Thoracic aorta (tissue), 2 donors: ENCODE measurements around the gene CNPY4. TPM values are rescaled to one million over a fixed set of nuclear protein-coding genes. Genes with fewer than 3 reads are reported as not detected.

Source experiments
- ATAC-seq: fragments of 150-250 bp; one replicate; pipeline ENCODE4 v1.8.0; 2017; ENCODE audit warnings: low read depth; ENCODE audit not compliant: insufficient number of reproducible peaks, low FRiP score
- DNase-seq: peaks from one replicate; pipeline ENCODE4 v3.0.0-alpha.2; 2020; ENCODE audit warnings: low spot score
- H3K27ac ChIP-seq, 2 donors: fragments of 200-600 bp; sonication (generic); 1 replicate in 1 of 2; 2 replicates in 1 of 2; pipeline ENCODE4 v1.5.1; 2016; ENCODE audit warnings: mild to moderate bottlenecking in 2 of 2, moderate library complexity in 2 of 2
- H3K27me3 ChIP-seq: fragments of 200-600 bp; sonication (generic); replicated peaks from 2 replicates; pipeline ENCODE4 v1.6.0; 2016; ENCODE audit warnings: mild to moderate bottlenecking; ENCODE audit not compliant: insufficient read depth
- H3K36me3 ChIP-seq: fragments of 200-600 bp; sonication (generic); one replicate; pipeline ENCODE4 v1.5.1; 2016
- H3K4me1 ChIP-seq, 2 donors: fragments of 200-600 bp; sonication (generic); 1 replicate in 1 of 2; 2 replicates in 1 of 2; pipeline versions ENCODE4 v1.5.1 to v1.6.0; 2016; ENCODE audit warnings: low read depth in 2 of 2, mild to moderate bottlenecking in 1 of 2; ENCODE audit not compliant: control insufficient read depth in 1 of 2
- H3K4me3 ChIP-seq: fragments of 200-600 bp; sonication (generic); 2 replicates; pipeline ENCODE4 v1.5.1; 2016; ENCODE audit warnings: mild to moderate bottlenecking
- H3K9me3 ChIP-seq: fragments of 200-600 bp; sonication (generic); 2 replicates; pipeline ENCODE4 v1.5.1; 2016
- total RNA-seq, 2 donors: library from RNA; depleted of rRNA; stranded (reverse); fragments of >200 nt; gene quantifications; one replicate each; pipeline versions ENCODE4 v1.1.0 to v1.2.3, GENCODE V29; 2016
- TF ChIP-seq, protein P1 (sequence below): fragments of 200-600 bp; sonication (generic); IDR thresholded peaks from one replicate; pipeline ENCODE4 v1.5.1; 2019; ENCODE audit warnings: antibody characterized with exemption

The CNPY4 gene
- total RNA-seq, 2 donors from 2014 or later, result 12.6 to 13.7 TPM

DNA sequence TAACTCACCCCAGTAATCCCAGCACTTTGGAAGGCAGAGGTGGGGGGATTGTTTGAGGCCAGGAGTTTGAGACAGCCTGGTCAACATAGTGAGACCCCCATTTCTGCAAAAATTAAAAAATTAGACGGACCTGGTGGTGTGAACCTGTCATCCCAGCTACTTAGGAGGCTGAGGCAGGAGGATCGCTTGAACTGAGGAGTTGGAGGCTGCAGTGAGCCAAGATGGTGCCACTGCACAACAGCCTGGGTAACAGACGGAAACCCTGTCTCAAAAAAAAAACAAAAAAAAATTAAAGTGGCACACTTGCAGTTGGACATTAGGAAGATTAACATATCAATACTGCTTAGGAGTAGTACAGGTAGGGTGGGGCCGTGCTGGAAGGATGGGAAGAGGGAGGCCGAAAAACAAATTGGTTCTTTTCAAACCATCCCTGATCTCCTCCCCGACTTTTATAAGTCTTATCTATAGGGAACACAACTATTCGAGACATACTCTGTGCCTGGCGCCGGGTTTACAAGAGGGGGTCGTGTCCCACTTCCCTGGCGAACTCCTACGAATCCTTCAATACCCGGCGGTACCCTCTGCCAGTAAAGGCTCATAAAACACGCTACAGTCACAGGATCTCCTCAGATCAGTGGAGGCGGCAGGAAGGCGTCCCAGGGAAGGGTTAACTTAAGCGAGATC lies 904 bp upstream of the CNPY4 start:
- Histone ChIP-seq H3K4me3 (peak overlapping the region; percentile 84), H3K36me3 (peaks cover 5% of the 10 kb centered on the region), H3K4me1 (peaks cover 11 to 16% of the 10 kb centered on the region in 2 donors), H3K27ac (peak overlapping the region; percentile 85 to 87), H3K27me3 (no peaks in the 10 kb centered on the region), H3K9me3 (no peaks in the 10 kb centered on the region)
- TF ChIP-seq, protein P1, sequence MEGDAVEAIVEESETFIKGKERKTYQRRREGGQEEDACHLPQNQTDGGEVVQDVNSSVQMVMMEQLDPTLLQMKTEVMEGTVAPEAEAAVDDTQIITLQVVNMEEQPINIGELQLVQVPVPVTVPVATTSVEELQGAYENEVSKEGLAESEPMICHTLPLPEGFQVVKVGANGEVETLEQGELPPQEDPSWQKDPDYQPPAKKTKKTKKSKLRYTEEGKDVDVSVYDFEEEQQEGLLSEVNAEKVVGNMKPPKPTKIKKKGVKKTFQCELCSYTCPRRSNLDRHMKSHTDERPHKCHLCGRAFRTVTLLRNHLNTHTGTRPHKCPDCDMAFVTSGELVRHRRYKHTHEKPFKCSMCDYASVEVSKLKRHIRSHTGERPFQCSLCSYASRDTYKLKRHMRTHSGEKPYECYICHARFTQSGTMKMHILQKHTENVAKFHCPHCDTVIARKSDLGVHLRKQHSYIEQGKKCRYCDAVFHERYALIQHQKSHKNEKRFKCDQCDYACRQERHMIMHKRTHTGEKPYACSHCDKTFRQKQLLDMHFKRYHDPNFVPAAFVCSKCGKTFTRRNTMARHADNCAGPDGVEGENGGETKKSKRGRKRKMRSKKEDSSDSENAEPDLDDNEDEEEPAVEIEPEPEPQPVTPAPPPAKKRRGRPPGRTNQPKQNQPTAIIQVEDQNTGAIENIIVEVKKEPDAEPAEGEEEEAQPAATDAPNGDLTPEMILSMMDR, result no peak
- ATAC-seq (no peak), DNase-seq (no peak)

DNA sequence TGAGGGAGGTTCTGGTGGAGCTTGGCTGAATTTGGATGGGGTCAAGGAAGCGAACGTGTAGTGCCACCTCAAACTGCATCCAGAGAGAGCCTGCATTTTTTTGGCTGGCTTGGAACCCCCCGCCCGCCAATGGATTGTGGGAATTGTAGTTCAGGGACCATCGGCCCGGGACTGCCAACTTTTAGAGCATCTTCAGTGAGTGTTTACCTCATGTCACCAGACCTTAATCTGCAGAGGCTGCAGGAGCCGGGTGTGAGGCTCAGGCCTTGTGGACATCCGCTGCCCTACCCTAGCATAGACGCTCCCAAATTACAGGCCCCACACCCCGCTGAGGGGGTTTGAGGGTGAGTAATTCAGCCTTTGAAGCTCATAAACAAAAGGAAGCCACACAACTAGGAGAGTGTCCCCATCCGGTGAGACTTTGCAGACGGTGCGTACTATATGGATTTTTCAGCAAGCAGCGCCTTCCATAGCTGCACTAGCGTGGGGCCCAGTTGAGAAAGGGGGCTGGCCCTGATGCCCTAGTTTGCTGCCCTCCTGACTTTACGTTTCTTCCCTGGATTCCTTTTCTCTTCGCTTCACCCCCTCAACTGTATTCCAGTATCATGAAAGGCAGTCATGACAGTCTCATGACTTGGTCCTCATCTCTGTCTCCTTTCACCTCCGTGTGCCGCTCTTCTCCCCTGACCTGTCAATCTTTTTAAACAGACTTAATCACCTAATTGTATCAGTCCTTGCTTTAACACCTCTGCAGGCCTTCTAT lies 717 bp downstream of the CNPY4 start:
- TF ChIP-seq, protein P1, result no peak
- no peaks in the 10 kb centered on the region for H3K36me3 ChIP-seq
- H3K9me3 ChIP-seq, result no peaks in the 10 kb centered on the region
- DNase-seq, result no peak
- H3K27ac ChIP-seq, result peak overlapping the region; percentile 85 to 87
- peak overlapping the region; percentile 84 for H3K4me3 ChIP-seq
- no peaks in the 10 kb centered on the region for H3K27me3 ChIP-seq
- ATAC-seq, result peak; percentile 46
- H3K4me1 ChIP-seq, result peaks cover 11 to 19% of the 10 kb centered on the region in 2 donors

DNA sequence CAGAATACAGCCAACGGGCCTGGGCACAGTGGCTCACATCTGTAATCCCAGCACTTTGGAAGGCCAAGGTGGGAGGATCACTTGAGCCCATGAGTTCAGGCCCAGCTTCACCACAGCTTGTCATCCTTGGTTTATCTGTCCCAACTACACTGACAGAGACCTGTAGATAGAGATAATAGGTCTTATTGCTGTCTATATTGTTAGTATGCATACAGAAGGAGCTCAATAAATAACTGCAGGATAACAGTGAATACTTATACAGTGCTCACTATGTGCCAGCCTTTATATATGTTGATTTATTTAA lies 1.3 kb downstream of the CNPY4 start:
- Histone ChIP-seq H3K9me3 (no peaks in the 10 kb centered on the region), H3K27ac (peak overlapping the region; percentile 85 to 87), H3K36me3 (no peaks in the 10 kb centered on the region), H3K4me3 (peak overlapping the region; percentile 84), H3K4me1 (peaks cover 11 to 24% of the 10 kb centered on the region in 2 donors), H3K27me3 (no peaks in the 10 kb centered on the region)
- ATAC-seq (no peak), DNase-seq (no peak)
- TF ChIP-seq, protein P1, result no peak

DNA sequence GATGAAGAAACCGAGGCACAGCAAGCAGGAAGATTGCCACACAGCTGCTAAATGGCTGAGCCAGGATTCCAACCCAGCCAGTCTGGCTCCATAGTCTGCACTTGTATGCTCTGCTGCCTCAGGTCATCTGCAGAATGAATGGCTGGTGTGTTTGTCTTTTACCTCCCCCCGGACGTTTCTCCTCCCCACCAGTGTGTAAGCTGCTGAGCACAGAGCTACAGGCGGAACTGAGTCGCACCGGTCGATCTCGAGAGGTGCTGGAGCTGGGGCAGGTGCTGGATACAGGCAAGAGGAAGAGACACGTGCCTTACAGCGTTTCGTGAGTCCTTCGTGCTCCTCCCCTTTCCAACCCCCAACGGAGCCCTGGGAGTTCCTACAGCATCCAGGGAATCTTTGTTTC lies 2.6 kb downstream of the CNPY4 start:
- no peaks in the 10 kb centered on the region for H3K9me3 ChIP-seq
- H3K4me3 ChIP-seq, result no peak overlapping the region
- DNase-seq (no peak), ATAC-seq (no peak)
- no peaks in the 10 kb centered on the region for H3K27me3 ChIP-seq
- H3K36me3 ChIP-seq, result no peaks in the 10 kb centered on the region
- peaks cover 15 to 34% of the 10 kb centered on the region in 2 donors for H3K4me1 ChIP-seq
- H3K27ac ChIP-seq, result no peak overlapping the region
- TF ChIP-seq, protein P1, result no peak

DNA sequence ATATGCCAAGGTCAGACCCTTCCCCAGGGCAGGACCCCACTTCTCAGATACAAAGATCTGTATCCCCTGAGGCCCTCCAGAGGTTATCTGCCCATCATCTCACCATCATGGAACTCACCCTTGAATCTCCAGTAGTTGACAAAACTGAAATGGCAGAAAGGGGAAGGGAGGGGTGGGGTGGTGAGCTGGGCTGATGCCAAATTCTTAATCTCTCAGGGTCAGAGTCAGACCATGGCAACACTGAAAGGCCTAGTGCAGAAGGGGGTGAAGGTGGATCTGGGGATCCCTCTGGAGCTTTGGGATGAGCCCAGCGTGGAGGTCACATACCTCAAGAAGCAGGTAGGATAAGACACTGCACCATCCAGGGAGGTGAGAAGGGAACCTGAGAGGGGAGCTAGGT lies 3.1 kb downstream of the CNPY4 start:
- Histone ChIP-seq H3K4me1 (peaks cover 15 to 34% of the 10 kb centered on the region in 2 donors), H3K4me3 (no peak overlapping the region), H3K27ac (no peak overlapping the region), H3K9me3 (no peaks in the 10 kb centered on the region), H3K27me3 (no peaks in the 10 kb centered on the region), H3K36me3 (no peaks in the 10 kb centered on the region)
- no peak for DNase-seq
- TF ChIP-seq, protein P1, result no peak
- ATAC-seq, result no peak
